ENCODE results near the gene MPZL3.

DNA sequence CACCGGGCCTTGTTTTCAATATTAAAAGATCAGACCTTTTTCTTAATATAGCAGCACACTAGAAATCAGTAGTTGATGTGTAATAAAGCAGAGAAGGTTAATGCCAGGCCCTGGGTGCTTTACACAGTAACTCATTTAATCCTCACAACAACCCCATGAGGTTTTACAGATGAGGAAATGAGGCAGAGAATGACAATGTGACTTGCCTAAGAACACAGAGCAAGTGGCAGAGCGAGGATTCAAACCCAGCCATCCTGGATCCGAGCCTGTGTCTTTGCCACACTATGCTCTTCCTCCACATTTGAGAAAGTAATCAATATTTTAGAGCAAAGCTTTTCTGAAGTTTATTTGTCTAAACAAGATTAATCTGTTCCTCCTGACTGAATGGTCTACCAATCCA is 34.6 kb downstream of the MPZL3 start:
- TF ChIP-seq POLR2A (IDR thresholded peaks at IDR 0.05; ENCODE audit: low read depth, low read length) (no peak), TAF1 (IDR thresholded peaks at IDR 0.05; ENCODE audit: borderline replicate concordance, low read depth, low read length) (no peak), POLR2AphosphoS5 (IDR thresholded peaks at IDR 0.05; ENCODE audit: low read depth, low read length) (no peak)

Measured in GM12892 (cell line).